Stimulated activated effector memory CD8-positive, alpha-beta T cell treated with anti-CD3 and anti-CD28 coated beads, Interleukin-12 subunit alpha, Interleukin-12 subunit beta, amount 100 ng/mL, for 72 hours (primary cell): ENCODE data around the gene GDF3.
A peak's percentile ranks its signal among the peaks of the same experiment; 100 is the strongest.
"Not testable (repeated sequence)": the region's sequence is repeated elsewhere in the genome, so short reads cannot be mapped to it uniquely, and the experiment has no call there.

ENCODE experiments used
- ATAC-seq: fragments of 150-1000 bp; cut with Tn5 transposase; 2 replicates; pipeline ENCODE4 v1.10.0; 2021
- DNase-seq, 2 donors: peaks; one replicate each; pipeline ENCODE4 v3.0.0; 2021 to 2022; ENCODE audit warnings: low spot score in 2 of 2
- H3K27ac Mint-ChIP-seq: one replicate; pipeline ENCODE4 v1.8.0; 2022; ENCODE audit warnings: mild to moderate bottlenecking, mixed read lengths
- H3K36me3 Mint-ChIP-seq: one replicate; pipeline ENCODE4 v1.8.0; 2022; ENCODE audit warnings: mild to moderate bottlenecking, mixed read lengths
- H3K4me1 Mint-ChIP-seq: one replicate; pipeline ENCODE4 v1.8.0; 2022; ENCODE audit warnings: mixed read lengths
- H3K4me3 Mint-ChIP-seq: one replicate; pipeline ENCODE4 v1.8.0; 2022; ENCODE audit warnings: mild to moderate bottlenecking, mixed read lengths
- H3K9me3 Mint-ChIP-seq: one replicate; pipeline ENCODE4 v1.8.0; 2022; ENCODE audit warnings: mixed read lengths

Gene GDF3

GRCh38 chr12:7640123-7640995 lies 55.2 kb downstream of the GDF3 start:
- H3K4me1 Mint-ChIP-seq, result peaks cover 18% of the 10 kb centered on the region
- H3K27ac Mint-ChIP-seq, result peak overlapping the region; percentile 7
- DNase-seq (peak in 1 of 2 donors; percentile 64), ATAC-seq (peak; percentile 53)
- H3K36me3 Mint-ChIP-seq, H3K9me3 Mint-ChIP-seq: not testable (repeated sequence)
- peak overlapping the region; percentile 62 for H3K4me3 Mint-ChIP-seq
